GOT3 (cell line): ENCODE results near the gene POLR2F.
"Not testable (repeated sequence)": the region's sequence is repeated elsewhere in the genome, so short reads cannot be mapped to it uniquely, and the experiment has no call there.

ENCODE experiments used
- DNase-seq: peaks from one replicate; lab custom pipeline; 2025; ENCODE audit warnings: mixed read lengths; lab: John Stamatoyannopoulos, UW

The POLR2F gene

DNA sequence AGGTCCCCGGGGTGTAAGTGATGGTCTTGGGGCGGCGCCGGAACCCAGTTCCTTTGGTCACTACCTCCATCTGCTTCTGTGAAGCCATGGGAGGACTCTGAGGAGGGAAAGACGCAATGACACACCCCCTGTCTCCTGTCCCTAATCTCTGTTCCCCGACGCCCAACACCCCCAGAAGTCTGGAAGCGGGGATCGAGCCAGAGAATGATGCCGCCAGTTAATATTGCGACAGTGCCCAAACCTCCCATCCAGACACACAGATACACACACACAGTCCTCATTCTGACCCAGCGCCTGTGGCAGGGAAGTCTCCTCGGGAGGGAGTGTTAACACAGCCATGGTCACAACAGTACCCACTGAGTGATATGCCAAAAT is 450 bp upstream of the POLR2F start:
- no peak for DNase-seq

DNA sequence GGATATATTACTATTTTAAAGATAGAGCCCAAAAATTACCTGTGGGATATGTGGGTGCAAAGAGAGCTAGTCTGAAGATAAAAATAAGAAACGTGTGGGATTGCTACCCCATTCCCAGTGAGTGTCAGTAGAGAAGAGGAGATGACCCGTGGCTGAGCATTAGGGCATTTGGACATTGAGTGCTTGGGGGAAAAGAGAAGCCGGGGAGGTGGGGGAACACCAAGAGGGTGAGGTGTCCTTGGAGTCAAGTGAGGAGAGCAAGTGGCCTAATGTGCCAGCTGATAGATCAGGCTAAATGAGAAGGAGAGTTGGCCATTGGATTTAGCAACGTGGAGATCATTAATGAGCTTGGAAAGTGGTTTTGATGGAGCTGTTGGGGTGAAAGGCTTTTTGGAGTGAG is 1.2 kb downstream of the POLR2F start:
- no peak for DNase-seq

DNA sequence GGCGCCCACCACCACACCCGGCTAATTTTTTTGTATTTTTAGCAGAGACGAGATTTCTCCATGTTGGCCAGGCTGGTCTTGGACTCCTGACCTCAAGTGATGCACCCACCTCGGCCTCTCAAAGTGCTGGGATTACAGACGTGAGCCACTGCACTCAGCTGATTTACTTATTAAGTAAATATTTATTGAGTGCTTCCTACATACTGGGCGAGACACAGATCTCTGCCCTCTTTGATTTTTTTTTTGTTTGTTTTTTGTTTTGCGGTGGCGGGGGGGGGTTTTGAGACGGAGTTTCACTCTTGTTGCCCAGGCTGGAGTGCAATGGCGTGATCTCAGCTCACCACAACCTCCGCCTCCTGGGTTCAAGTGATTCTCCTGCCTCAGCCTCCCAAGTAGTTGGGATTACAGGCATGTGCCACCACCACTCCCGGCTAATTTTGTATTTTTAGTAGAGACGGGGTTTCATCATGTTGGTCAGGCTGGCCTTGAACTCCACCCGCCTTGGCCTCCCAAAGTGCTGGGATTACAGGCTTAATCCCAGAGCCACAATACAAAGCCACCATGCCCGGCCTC is 2.4 kb downstream of the POLR2F start:
- DNase-seq: not testable (repeated sequence)

DNA sequence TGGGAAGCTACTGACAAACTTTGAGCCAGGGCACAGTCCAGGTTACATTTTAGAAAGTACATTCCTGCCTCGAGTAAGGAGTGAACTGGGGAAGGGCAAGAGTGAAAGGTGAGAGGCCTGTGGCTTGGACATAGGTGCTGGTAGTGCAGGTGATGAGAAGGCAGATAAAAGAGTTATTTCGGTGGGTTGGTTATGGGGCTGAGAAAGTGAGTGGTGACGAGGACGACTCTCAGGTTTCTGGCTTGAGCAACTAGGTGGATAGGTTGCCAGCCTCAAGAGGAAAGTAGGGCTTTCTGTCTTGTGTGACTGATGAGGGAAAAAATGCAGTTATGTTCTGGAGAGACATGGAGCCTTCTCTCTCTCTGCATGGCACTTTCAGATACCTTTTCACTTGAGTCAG is 3.7 kb downstream of the POLR2F start:
- no peak for DNase-seq

DNA sequence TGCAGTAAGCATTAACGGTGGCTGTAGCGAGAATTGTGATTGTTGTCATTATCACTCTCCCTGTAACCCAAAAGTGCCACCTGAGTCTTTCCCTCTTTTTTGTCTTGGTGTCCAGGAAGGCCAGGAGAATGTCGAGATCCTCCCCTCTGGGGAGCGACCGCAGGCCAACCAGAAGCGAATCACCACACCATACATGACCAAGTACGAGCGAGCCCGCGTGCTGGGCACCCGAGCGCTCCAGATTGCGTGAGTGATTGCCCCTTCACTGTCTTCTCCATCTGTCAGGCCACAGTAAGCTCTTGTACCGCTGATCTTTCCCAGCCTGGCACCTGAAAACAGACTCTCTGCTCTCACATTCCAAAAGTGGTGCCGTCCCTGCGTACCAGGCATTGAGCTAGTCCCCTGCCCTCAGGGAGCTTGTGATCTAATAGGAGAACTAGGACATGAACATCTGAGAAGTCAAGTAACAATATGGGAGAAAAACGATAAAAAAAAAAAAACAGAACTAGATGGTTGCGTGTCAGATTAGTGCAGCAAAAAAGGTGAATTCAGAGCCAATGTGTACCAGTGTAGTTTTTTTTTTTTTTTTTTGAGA is 5.8 kb downstream of the POLR2F start:
- no peak for DNase-seq

DNA sequence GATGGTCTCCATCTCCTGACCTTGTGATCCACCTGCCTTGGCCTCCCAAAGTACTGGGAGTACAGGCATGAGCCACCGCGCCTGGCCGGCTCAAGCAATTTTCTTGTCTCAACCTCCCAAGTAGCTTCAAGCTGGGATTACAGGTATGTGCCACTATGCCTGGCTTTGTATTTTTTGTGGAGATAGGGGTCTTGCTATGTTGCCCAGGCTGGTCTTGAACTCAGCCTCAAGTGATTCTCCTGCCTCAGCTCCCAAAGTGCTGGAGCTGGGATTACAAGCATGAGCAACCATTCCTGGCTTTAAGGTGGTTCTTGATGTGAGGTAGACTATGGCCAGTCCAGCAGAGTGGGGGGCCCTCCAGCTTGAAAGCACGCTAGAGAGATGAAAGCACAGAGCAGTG is 7.6 kb downstream of the POLR2F start:
- no peak for DNase-seq

DNA sequence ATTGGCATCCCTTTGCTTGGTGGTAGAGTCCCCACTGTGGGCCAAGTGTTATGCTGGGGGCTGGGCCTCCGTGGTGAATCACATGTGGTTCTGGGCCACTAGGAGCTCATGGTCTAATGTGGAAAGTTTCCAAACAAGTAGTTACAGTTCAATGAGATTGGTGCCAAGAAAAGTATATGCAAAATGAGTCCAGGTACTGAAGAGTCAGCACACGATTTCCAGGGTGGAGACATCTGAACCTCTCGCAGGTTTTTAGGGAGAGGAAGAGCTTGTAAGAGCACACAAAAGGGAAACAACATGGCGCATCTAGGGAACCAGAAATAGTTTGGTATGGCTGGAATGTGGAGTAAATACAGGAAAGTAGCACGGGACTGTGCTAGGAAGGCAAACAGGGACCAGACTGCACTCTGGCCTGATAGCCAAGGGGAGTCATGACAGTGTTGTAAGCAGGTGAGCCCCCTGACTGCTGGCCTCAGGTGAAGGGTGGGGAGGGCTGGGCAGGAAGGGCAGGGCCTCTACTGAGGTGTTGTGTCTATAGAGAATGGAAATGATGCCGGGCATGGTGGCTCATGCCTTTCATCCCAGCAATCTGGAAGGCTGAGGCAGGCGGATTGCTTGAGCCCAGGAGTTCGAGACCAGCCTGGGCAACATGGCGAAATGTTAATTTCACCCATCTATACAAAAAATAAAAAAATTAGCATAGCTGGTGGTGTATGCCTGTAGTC is 12.6 kb downstream of the POLR2F start:
- DNase-seq: no peak

DNA sequence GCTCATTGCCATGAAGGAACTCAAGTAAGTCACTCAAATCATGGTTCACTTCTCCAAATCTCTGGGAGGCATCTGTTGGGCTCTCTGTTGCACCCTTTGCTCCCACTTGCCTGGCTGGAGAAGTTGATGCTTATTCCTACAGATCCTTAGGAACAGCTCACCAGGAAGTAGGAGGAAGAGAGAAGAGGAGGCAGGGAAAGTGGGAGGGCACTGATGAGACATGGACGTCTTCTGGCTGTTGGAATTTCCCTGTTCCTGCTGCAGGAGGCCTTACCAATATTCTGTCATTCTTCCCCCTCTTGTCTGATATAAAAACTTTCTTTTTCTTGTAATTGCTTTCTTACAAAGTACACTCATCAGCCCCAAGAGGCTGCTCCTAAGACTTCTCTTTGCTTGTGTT is 13.6 kb downstream of the POLR2F start:
- no peak for DNase-seq

DNA sequence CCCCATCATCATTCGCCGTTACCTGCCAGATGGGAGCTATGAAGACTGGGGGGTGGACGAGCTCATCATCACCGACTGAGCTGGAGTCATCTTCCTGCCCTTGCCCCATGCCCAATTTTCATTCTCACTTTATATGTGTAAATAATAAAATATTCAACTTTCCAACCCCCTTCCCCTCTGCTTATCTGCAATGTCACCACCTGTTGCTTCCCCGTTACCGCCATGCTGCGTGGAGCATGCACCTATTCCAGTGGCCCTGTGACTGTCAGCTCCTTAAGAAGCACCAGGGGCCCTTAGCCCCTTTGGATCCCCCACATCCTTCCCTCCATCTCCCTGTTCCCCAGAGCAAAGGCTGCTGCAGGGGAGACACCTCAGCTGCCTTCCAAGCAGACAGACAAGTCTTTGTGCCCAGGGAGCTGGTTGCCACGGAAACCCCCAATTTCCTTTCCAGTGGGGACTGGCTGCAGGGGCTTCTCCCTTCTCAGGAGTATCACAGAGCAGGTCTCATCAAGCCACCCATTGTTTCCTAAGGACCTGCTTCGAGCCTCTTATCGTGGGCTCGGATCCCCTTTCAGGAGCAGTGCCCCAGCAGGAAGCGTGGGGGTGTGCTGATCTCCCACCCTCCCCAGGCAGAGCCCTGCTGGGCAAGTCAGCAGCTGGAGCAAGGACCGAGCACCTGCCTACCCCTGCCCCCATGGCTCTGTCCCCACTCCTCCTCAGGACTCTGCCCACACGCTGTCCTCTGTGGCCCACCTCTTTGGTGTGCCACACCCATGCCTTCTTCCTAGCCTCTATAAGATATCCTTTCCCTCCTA is 14.3 kb downstream of the POLR2F start:
- DNase-seq: no peak

DNA sequence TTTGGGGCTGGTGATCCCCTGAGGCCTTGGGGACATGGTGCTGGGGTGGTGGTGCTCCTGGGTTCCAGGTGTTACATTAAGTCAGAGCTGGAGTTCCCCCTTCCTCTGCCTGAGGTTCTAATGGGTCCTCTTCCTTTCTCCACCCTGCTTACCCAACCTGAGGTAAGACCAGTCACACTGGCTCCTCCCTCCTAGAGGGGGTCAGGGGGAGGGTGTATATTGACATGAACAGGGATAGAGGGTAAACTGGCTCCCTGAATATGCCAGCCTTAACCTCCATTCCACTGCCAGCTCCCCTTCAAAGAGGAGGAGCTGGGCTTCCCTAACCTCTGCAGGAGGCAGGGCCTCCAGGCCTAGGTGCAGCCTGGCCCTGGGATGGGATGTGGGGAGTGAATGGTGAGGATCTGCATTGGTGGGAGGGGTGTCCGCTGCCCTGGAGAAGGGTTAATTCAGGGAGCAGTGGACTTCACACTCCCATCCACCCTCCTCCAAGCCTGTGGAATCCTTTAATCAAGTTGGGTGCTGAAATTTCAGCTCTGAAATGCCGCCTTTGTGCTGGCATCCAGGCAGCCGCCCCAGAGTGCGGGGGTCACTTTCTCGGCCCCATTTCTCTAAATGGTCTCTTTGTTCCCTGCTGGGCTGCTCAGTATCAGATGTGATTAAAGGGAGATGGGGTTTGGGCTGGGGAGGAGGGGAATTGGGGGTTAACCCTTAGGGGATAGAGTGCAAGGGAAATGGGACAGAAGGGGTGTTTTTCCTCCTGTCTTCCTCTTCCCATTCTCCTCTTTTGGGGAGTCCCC is 15.2 kb downstream of the POLR2F start:
- DNase-seq: no peak

DNA sequence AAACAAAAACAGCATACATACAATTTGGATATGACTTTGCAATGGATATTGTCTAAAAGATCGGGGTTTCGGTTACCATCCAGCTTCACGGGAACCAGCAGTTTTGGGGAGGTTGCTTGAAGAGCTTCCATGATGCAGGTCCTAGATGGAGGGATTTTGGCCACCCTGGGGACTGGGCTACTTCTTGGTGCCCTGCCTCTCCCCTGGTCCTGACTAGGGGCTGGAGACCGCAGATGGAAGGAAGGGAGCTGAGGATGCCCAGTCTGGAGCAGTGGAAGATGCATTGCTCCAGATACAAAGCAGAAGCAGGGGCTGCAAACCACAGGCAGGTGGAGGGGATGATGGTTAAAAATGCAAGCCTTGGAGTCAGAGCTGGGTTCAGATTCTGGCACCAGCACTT is 17.4 kb downstream of the POLR2F start:
- no peak for DNase-seq

DNA sequence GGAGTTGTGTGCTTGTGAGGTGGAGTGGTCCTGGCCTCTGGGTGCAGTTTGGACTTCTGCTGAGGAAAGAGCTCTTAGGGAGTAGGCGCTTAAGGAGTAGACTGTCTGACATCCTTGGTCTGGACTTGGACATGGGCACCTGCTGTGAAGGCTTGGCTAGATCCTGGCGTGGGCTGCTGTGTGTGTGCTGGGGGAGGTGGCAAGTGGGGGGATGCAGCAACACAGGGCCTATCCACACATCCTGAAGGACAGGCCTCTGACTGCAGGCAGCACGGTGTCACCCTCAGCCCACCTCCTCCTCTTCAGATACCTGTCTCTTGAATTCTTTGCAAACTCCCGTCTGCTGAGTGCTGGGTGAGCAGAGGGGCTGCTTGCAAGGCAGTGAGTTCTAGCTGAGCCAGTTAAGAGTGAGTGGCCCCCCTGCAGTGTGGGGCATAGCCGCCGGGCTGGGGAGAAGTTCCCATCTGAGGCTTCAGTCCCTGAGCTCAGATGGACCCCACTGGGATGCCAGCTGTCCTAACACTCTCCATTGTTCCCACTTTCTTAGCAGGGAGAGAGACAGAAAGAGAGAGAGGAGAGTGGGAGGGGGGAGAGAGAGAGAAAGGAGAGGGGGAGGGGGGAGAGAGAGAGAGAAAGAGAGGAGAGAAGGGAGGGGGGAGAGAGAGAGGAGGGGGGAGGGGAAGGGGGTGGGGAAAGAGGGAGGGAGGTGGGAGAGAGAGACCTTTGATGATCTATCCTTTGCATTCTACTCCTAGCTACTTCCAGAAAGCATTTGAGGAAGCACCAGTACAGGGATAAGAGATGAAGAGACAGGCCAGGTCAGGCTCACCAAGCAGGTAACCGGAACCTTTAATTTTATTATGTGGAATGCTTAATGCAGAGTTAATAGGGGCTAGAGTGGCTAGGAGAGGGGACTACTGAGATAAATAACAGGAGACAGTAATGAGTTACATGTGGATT is 18.3 kb downstream of the POLR2F start:
- DNase-seq: no peak

DNA sequence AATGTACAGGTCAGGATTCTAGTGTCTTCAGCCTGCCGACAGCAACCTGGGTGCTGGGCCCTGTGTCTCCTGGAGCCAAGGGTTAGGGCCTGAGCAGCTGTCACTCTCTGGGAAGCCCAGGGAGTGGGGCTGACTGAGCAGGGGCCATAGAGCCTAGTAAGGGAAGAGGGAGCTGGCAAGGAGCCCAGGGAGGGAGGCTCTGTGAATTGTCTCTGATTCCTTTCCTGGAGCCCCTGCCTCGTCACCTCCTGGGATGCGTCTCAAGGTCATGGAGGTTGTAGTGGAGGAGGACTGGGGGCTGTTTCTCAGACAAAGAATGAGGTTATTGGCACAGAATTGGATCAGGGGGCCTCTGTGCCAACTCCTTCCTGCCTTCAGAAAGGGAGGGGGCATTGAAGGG is 19.0 kb downstream of the POLR2F start:
- no peak for DNase-seq

DNA sequence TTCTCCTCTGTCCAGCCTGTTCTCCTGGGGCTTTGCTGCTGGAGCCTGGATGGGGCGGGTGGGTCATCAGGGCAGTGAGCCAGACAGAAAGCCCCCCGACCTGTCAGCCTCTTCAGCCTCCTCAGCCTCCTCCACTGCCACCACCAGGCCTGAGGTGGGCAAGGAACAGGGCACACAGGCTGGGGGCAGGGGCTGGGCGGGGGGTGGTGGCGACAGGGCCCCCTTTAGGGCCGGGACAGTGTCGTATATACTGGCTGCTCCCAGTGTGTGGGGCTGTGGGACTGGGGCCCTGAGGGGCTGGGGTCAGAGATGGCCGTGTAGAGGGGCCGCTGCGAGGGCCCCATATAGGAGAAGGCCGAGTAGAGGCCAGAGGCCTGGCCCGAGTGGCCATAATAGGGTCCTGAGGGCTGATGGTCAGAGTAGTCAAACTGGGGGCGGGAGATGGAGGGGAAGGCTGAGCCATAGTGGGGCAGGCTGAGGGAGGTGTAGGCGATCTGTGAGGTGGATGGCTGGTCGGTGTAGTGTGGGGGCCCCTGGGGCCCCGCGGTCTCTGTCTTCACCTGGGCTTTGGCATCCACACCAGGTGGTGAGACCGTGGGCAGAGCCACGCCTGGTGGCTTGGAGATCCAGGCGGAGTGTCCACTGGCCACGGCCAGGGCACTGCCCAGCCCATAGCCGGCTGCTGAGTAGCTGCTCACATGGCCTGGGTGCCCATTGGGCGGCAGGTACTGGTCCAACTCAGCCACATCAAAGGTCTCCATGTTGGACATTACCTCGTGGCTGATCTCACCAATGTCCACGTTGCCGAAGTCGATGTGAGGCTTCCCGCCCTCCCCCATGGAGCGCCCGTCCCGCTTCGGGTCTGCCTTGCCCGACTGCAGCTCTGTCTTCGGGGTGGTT is 20.0 kb downstream of the POLR2F start:
- DNase-seq: no peak

DNA sequence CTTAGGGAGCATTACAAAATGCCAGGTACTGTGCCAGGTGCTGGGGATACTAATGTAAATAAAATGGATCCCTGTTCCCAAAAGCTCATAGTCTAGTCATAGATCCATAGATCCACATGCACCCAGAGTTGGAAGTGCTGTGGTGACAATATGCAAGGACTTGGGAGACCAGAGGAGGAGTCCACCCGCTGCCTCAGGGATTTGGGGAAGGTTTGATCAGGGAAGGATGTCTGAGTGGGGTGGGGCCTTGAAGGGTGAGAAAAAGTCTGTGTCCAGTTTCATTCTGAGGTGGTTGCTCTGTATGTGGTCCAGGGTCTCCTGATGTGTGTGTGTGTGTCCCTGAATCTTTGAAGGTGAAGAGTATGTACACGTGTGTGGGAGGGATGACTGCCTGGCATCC is 21.7 kb downstream of the POLR2F start:
- no peak for DNase-seq

DNA sequence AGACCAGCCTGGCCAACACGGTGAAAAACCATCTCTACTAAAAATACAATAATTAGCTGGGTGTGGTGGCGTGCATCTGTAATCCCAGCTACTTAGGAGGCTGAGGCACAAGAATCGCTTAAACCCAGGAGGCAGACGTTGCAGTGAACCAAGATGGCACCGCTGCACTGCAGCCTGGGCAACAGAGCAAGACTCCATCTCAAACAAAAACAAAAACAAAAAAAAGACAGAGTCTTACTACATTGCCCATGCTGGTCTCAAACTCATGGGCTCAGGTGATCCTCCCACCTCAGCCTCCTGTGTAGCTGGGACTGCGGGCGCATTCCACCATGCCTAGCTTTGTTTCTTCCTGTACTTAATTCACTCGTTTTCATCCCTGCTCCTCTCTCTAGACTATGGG is 22.5 kb downstream of the POLR2F start:
- DNase-seq: not testable (repeated sequence)

DNA sequence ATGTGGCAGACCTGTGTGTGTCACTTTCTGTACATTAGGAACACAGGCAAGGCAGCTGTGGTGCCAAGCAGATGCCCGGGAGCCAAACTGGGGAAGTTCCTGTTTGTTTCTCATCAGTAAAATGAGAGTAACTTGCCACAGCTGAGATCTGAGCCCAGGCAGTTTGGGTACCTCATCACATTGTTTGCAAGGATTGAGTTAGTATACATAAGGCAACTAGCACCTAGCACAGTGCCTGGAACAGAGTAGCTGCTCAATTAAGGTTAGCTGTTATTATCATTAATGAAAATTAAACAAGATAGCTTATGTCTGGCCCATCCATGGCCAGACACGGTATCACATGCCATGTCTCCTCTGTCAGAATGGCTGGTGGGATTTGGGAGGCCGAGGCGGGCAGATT is 23.0 kb downstream of the POLR2F start:
- no peak for DNase-seq

DNA sequence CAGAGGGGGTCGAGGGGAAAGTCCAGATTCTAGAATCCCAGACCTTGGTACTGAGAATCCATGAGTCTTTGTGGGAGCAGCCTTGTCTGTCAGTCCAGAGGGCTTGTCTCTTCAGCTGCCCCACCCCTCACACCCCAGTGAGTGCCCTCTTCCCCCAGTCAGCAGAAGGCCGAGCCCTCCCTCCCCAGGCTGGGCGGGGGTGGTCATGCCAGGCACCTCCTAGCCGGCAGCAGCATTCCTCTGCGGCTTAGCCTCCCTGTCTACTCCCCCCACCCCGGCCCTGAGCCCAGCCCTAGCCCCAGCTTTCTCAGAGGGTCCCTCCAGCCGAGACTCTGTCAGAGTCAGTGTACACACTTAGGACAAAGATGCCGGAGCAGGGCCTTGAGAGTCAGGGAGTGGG is 26.3 kb downstream of the POLR2F start:
- no peak for DNase-seq

DNA sequence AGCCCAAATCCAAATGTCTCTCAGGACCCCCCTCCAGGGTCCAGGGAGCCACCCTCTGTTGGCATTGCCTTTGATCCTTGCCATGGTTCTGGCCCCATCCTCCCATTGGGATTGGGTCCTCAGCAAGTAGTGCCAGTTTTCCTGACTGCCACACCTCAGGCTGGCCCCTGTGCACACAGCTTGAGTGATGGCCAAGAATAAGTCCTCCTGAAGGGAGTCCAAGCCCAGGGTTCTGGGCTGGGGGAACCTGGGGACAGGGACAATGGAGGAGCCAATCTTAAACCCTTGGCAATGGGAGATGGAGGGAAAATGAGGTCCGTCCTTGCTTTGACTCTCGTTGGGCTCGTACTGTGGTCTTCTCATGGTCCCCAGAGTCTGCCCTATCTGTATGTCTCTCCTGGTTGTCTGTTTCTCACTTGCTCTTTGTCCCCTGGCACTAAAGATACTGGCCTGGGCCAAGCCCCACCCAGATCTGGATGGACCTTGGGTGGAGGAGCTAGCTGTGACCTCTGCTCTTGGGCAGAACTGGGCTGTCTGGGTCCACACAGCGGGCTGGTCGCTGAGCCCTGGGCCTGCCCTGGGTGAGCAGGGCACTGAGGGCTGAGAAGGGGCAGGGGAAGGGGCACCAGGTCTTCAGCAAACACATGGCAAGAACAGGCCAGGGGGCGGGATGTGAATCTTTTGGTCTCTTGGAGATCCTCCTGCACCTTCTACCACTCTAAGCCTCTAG is 27.9 kb downstream of the POLR2F start:
- DNase-seq: no peak
